HepG2 (cell line): ENCODE measurements around the gene NKD1. TPM values are rescaled to one million over a fixed set of nuclear protein-coding genes. Genes with fewer than 3 reads are reported as not detected.
A peak's percentile ranks its signal among the peaks of the same experiment; 100 is the strongest.

Experiments
- CREBL2 ChIP-seq: sonication (generic); formaldehyde crosslinking; IDR thresholded peaks from 2 replicates; pipeline ENCODE4 v1.8.1; 2023; ENCODE audit warnings: missing genetic modification reagents, mild to moderate bottlenecking, borderline replicate concordance
- EP300 ChIP-seq, 3 experiments: sonication (generic) in 1 of 3; formaldehyde crosslinking in 1 of 3; IDR thresholded peaks; 2 replicates each; pipeline versions ENCODE4 v1.5.1 to v1.6.1; 2011 to 2020; ENCODE audit warnings: low read depth in 2 of 3, low read length in 2 of 3, borderline replicate concordance in 1 of 3, improper control_type of control experiment in 1 of 3, mild to moderate bottlenecking in 1 of 3, missing genetic modification reagents in 1 of 3, moderate library complexity in 1 of 3
- ERF ChIP-seq: IDR thresholded peaks from 2 replicates; pipeline ENCODE4 v1.6.1; 2018; ENCODE audit warnings: missing biosample characterization, missing genetic modification reagents
- HDAC2 ChIP-seq: sonication (generic); formaldehyde crosslinking; IDR thresholded peaks from 2 replicates; pipeline ENCODE4 v1.4.0; 2020; ENCODE audit warnings: missing genetic modification reagents
- KAT8 ChIP-seq: IDR thresholded peaks from 2 replicates; pipeline ENCODE4 v1.6.1; 2016; ENCODE audit warnings: missing genetic modification reagents, missing compliant biosample characterization
- ONECUT2 ChIP-seq: sonication (generic); formaldehyde crosslinking; IDR thresholded peaks from 2 replicates; pipeline ENCODE4 v1.4.0; 2020; ENCODE audit warnings: missing genetic modification reagents
- RBM22 ChIP-seq: fragments of 200-400 bp; formaldehyde crosslinking; optimal IDR thresholded peaks from 2 replicates; pipeline ENCODE3; 2017; ENCODE audit warnings: mild to moderate bottlenecking, low read length, moderate library complexity
- REXO4 ChIP-seq: sonication (generic); formaldehyde crosslinking; IDR thresholded peaks from 2 replicates; pipeline ENCODE4 v1.8.0; 2022; ENCODE audit warnings: missing genetic modification reagents, mild to moderate bottlenecking, borderline replicate concordance
- SAP130 ChIP-seq: IDR thresholded peaks from 2 replicates; pipeline ENCODE4 v1.6.1; 2016; ENCODE audit warnings: low read depth
- ZC3H13 ChIP-seq: sonication (generic); formaldehyde crosslinking; IDR thresholded peaks from 2 replicates; pipeline ENCODE4 v1.8.1; 2023; ENCODE audit warnings: mild to moderate bottlenecking, missing genetic modification reagents, moderate library complexity
- ZNF24 ChIP-seq: fragments of 450-650 bp; IDR thresholded peaks from 2 replicates; pipeline ENCODE4 v1.6.1; 2017; ENCODE audit warnings: antibody characterized with exemption, mild to moderate bottlenecking
- ZNF274 ChIP-seq: sonication (generic); formaldehyde crosslinking; IDR thresholded peaks from 2 replicates; pipeline ENCODE4 v1.5.1; 2020; ENCODE audit warnings: mild to moderate bottlenecking, missing genetic modification reagents
- ZNF331 ChIP-seq: sonication (generic); formaldehyde crosslinking; IDR thresholded peaks from 2 replicates; pipeline ENCODE4 v1.4.0; 2020; ENCODE audit warnings: missing genetic modification reagents
- ZNF446 ChIP-seq: sonication (generic); formaldehyde crosslinking; IDR thresholded peaks from 2 replicates; pipeline ENCODE4 v1.5.0; 2020; ENCODE audit warnings: mild to moderate bottlenecking, missing genetic modification reagents
- ZNF530 ChIP-seq: sonication (generic); formaldehyde crosslinking; IDR thresholded peaks from 2 replicates; pipeline ENCODE4 v1.5.0; 2020; ENCODE audit warnings: low read depth, mild to moderate bottlenecking, missing genetic modification reagents
- ZNF572 ChIP-seq: sonication (generic); formaldehyde crosslinking; IDR thresholded peaks from 2 replicates; pipeline ENCODE4 v1.5.1; 2020; ENCODE audit warnings: mild to moderate bottlenecking, missing genetic modification reagents
- ZNF83 ChIP-seq: sonication (generic); formaldehyde crosslinking; IDR thresholded peaks from 2 replicates; pipeline ENCODE4 v1.4.0; 2020; ENCODE audit warnings: missing genetic modification reagents, mild to moderate bottlenecking, borderline replicate concordance
- polyA plus RNA-seq, 8 experiments: library from polyadenylated mRNA; depleted of rRNA in 3 of 8; stranded (reverse) in 7 of 8; unstranded in 1 of 8; fragments of >200 nt; fragmentation: Illumina TruSeq in 4 of 8; extraction: Trizol in 4 of 8; gene quantifications; 2 replicates each; pipeline versions ENCODE4 v1.2.1 to v1.2.3, GENCODE V29; 2011 to 2016; ENCODE audit warnings: low read depth in 4 of 8, missing spikeins in 1 of 8, mixed read lengths in 1 of 8; ENCODE audit not compliant: insufficient read depth in 1 of 8
- total RNA-seq, 5 experiments: library from RNA; depleted of rRNA; stranded (reverse); fragments of >200 nt; fragmentation: Illumina TruSeq; extraction: Trizol; gene quantifications; 2 replicates each; pipeline ENCODE4 v1.2.3, GENCODE V29; 2016; ENCODE audit warnings: low read depth in 1 of 5
- TF ChIP-seq, protein P1 (sequence below): sonication (generic); formaldehyde crosslinking; conservative IDR thresholded peaks from 2 replicates; pipeline ENCODE4 v1.4.0; 2020; ENCODE audit warnings: missing genetic modification reagents
- TF ChIP-seq, protein P2 (sequence below): sonication (generic); formaldehyde crosslinking; IDR thresholded peaks from 2 replicates; pipeline ENCODE4 v1.8.1; 2023; ENCODE audit warnings: mild to moderate bottlenecking, inconsistent platforms, moderate library complexity, missing genetic modification reagents, borderline replicate concordance
- TF ChIP-seq, protein P3 (sequence below): sonication (generic); formaldehyde crosslinking; IDR thresholded peaks from 2 replicates; pipeline ENCODE4 v1.8.0; 2022; ENCODE audit warnings: missing genetic modification reagents, mild to moderate bottlenecking, moderate library complexity, borderline replicate concordance
- TF ChIP-seq, protein P4 (sequence below): sonication (generic); formaldehyde crosslinking; IDR thresholded peaks from 2 replicates; pipeline ENCODE4 v1.8.0; 2022; ENCODE audit warnings: mild to moderate bottlenecking, missing genetic modification reagents

The NKD1 gene
- total and polyA plus RNA-seq, 2 of the 13 experiments (the other 11 are each of a cell fraction or from before 2014, with no cell fraction given), result 70.4 to 121 TPM

DNA sequence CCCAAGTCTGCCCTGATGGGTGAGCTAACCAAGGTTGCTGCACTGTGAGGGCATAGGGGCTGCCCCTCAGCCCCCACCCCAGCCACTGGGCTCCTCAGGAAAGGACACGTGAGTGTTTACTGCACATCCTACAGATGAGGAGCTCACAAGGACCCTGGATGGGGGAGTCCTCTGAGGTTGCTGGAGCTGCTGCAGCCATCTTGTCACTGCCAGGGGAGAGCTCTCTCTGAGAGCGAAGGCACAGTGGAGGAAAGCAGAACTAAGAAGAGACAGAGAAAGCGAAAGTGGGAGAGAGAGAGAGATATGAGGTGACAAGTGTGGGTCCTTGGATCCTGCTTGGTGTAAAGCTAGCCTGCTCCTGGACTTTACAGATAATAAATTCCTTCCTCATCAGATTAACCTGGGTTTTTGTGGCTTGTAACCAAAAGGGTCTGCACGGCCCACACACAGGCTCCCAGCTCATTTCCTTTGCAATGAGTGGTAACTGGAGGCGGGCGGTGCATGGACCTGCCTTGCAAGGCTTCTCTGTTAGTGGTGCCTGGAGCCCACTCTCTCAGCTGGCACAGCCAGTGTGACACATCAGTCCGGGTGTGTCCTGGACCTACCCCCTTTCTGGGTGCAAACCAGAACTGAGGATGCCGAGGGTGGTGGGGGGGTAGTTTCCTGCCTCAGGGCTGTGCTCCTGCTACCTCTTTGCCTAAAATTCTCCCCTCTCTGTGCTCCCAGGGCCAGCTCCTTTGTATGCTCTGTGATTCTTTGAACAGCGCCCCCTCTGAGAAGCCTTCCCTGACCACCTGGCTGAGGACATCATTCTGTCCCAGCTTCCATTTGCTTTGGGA lies 118.7 kb downstream of the NKD1 start (continued):
- TF ChIP-seq KAT8 (CRISPR knock-in tag) (no peak), RBM22 (no peak), ZNF24 (no peak), ZNF530 (CRISPR knock-in tag) (no peak), ZNF572 (CRISPR knock-in tag) (peak; percentile 83; the same call in 1 of the 2 replicates), ZNF274 (CRISPR knock-in tag) (0 out of 2 replicates have a peak, but pooled peaks have one; percentile 0), ERF (CRISPR knock-in tag) (no peak), ONECUT2 (no peak), SAP130 (no peak), ZC3H13 (CRISPR knock-in tag) (no peak), ZNF446 (CRISPR knock-in tag) (no peak), ZNF331 (no peak), EP300 (IDR thresholded peaks at IDR 0.05; ENCODE audit: low read depth in 2 of 2, low read length in 2 of 2) (no peak), EP300 (CRISPR knock-in tag; IDR thresholded peaks at IDR 0.05; ENCODE audit: borderline replicate concordance) (no peak), REXO4 (CRISPR knock-in tag) (no peak), CREBL2 (CRISPR knock-in tag) (no peak), ZNF83 (CRISPR knock-in tag) (no peak), HDAC2 (CRISPR knock-in tag) (no peak)
- TF ChIP-seq, protein P1, sequence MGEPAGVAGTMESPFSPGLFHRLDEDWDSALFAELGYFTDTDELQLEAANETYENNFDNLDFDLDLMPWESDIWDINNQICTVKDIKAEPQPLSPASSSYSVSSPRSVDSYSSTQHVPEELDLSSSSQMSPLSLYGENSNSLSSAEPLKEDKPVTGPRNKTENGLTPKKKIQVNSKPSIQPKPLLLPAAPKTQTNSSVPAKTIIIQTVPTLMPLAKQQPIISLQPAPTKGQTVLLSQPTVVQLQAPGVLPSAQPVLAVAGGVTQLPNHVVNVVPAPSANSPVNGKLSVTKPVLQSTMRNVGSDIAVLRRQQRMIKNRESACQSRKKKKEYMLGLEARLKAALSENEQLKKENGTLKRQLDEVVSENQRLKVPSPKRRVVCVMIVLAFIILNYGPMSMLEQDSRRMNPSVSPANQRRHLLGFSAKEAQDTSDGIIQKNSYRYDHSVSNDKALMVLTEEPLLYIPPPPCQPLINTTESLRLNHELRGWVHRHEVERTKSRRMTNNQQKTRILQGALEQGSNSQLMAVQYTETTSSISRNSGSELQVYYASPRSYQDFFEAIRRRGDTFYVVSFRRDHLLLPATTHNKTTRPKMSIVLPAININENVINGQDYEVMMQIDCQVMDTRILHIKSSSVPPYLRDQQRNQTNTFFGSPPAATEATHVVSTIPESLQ (CRISPR knock-in tag), result no peak
- TF ChIP-seq, protein P2, sequence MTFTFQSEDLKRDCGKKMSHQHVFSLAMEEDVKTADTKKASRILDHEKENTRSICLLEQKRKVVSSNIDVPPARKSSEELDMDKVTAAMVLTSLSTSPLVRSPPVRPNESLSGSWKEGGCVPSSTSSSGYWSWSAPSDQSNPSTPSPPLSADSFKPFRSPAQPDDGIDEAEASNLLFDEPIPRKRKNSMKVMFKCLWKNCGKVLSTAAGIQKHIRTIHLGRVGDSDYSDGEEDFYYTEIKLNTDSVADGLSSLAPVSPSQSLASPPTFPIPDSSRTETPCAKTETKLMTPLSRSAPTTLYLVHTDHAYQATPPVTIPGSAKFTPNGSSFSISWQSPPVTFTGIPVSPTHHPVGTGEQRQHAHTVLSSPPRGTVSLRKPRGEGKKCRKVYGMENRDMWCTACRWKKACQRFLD (CRISPR knock-in tag), result 0 out of 2 replicates have a peak, but pooled peaks have one; percentile 14
- TF ChIP-seq, protein P3, sequence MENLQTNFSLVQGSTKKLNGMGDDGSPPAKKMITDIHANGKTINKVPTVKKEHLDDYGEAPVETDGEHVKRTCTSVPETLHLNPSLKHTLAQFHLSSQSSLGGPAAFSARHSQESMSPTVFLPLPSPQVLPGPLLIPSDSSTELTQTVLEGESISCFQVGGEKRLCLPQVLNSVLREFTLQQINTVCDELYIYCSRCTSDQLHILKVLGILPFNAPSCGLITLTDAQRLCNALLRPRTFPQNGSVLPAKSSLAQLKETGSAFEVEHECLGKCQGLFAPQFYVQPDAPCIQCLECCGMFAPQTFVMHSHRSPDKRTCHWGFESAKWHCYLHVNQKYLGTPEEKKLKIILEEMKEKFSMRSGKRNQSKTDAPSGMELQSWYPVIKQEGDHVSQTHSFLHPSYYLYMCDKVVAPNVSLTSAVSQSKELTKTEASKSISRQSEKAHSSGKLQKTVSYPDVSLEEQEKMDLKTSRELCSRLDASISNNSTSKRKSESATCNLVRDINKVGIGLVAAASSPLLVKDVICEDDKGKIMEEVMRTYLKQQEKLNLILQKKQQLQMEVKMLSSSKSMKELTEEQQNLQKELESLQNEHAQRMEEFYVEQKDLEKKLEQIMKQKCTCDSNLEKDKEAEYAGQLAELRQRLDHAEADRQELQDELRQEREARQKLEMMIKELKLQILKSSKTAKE (CRISPR knock-in tag), result no peak
- TF ChIP-seq, protein P4, sequence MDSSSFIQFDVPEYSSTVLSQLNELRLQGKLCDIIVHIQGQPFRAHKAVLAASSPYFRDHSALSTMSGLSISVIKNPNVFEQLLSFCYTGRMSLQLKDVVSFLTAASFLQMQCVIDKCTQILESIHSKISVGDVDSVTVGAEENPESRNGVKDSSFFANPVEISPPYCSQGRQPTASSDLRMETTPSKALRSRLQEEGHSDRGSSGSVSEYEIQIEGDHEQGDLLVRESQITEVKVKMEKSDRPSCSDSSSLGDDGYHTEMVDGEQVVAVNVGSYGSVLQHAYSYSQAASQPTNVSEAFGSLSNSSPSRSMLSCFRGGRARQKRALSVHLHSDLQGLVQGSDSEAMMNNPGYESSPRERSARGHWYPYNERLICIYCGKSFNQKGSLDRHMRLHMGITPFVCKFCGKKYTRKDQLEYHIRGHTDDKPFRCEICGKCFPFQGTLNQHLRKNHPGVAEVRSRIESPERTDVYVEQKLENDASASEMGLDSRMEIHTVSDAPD (CRISPR knock-in tag), result no peak
